C4-2B (cell line): Measurements from ENCODE around the gene PGBD4.

ENCODE experiments used
- CTCF ChIP-seq: fragments of 450-650 bp; conservative IDR thresholded peaks from 2 replicates; pipeline ENCODE4 v1.5.1; 2017; ENCODE audit warnings: mild to moderate bottlenecking
- ZFX ChIP-seq: fragments of 450-650 bp; IDR thresholded peaks from 2 replicates; pipeline ENCODE4 v1.6.1; 2017

- no peak for TF ChIP-seq CTCF
- no peak for TF ChIP-seq ZFX
Observed at GRCh38 chr15:34114215-34114614, 12.3 kb downstream of the PGBD4 start.
